ENCODE data around the gene SLC1A1. TPM values are rescaled to one million over a fixed set of nuclear protein-coding genes. Genes with fewer than 3 reads are reported as not detected.

Gene SLC1A1
- total RNA-seq, 2 experiments from 2014 or later = 0.13 TPM; not detected in 1

DNA sequence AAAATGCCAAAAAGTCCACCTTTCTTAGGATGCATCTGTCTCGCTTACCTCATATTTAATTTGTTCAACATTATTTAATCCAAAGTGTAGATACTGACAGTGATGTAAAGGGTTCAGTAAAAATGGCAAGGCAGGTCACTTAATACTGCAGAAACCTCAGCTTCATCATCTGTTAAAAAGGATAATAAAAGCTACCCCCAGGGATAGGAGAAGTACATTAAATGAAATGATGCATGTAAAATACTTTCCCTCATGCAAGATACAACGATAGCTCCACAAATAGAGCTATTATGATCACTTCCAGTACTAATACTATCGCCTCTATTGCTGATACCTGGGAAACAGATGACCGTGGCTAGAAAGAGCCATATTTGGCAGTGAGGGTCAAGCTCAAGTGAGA, 82.9 kb downstream of the SLC1A1 start:
- Mint-ChIP-seq H3K36me3 (ENCODE audit: low read depth) (no peaks in the 10 kb centered on the region), H3K27me3 (ENCODE audit: low read depth) (peaks cover under 1% of the 10 kb centered on the region), H3K9me3 (ENCODE audit: insufficient read depth) (no peaks in the 10 kb centered on the region), H3K4me3 (no peak overlapping the region), H3K4me1 (ENCODE audit: low read depth) (peaks cover 15% of the 10 kb centered on the region), H3K27ac (no peak overlapping the region)
- ATAC-seq = no peak
- ChIA-PET CTCF (interaction anchor here (1.0 to 1.4 kb wide), 4 partner anchors 25 to 66 kb away, joined by 3 to 5 read pairs (median 3); no protein-coding TSS in a partner anchor), POLR2A (no interaction called here)
- no peak for DNase-seq

DNA sequence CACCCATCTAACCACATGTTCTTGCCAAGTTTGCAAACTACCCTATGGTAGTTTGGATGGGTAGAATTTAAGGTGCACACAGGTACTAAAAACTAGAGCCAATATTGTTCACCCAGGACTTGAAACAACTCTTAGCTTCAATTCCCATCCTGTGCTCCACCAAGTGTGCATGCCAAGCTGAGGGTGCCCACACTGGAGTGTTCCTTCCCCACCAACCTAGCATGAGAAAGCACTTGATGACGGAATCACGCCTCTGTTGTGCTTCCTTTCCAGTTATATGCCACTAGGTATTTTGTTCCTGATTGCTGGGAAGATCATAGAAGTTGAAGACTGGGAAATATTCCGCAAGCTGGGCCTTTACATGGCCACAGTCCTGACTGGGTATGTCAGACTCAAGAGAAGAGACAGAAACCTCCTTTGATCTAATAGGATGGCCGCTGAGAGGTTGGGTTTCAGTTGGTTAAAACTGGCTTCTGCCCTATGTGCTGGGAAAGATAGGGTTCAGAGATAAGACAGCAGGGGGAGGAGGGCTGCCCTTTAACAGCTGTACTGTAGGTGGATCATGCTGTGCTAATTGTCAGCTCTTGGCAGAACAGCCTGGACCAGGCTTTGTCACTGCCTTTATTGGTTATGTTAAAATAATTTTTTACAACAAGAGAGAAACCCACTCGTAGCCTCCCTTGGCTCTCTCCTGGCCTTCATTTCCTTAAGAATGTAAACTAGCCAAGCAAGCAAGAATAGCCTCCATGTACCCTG, 83.5 kb downstream of the SLC1A1 start:
- peaks cover 2% of the 10 kb centered on the region for H3K27me3 Mint-ChIP-seq (ENCODE audit: low read depth)
- ChIA-PET CTCF (interaction anchor here (0.8 to 1.4 kb wide), 2 partner anchors 27 to 31 kb away, joined by 3 to 4 read pairs; no protein-coding TSS in a partner anchor), POLR2A (no interaction called here)
- H3K36me3 Mint-ChIP-seq (ENCODE audit: low read depth) = no peaks in the 10 kb centered on the region
- H3K4me3 Mint-ChIP-seq = no peak overlapping the region
- ATAC-seq (no peak), DNase-seq (no peak)
- no peak overlapping the region for H3K27ac Mint-ChIP-seq
- H3K4me1 Mint-ChIP-seq (ENCODE audit: low read depth) = peaks cover 15% of the 10 kb centered on the region
- H3K9me3 Mint-ChIP-seq (ENCODE audit: insufficient read depth) = no peaks in the 10 kb centered on the region

DNA sequence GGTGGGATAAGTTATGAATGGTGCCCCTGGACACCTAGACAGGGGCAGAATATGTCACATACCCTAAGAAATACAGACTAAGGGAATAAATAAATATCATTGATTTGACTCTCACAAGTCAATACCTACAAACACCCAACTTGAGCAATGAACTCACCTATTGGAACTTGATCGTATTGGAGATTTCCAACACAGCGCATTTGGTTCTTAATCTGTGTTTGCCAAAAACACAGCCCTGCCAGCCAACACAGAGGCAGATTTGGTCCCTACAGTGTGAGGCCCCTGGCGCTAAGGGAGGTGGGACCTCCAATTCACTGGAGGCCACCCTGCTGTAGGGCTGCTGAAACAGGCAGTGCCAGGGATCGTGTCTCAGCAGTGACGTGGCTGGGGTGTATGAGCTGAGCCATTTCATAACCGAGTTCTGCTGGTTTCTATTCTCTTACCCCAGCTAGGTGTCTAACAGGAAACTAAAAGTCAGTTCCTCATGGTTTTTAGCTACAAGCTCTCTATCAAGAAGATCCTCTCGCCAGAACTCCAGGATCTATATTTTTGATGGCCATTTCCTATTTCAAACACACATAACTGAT, 84.5 kb downstream of the SLC1A1 start:
- Mint-ChIP-seq H3K4me1 (ENCODE audit: low read depth) (peaks cover 15% of the 10 kb centered on the region), H3K27me3 (ENCODE audit: low read depth) (peaks cover 2% of the 10 kb centered on the region), H3K9me3 (ENCODE audit: insufficient read depth) (no peaks in the 10 kb centered on the region), H3K27ac (no peak overlapping the region), H3K4me3 (no peak overlapping the region), H3K36me3 (ENCODE audit: low read depth) (no peaks in the 10 kb centered on the region)
- ChIA-PET POLR2A (no interaction called here), CTCF (interaction anchor here (0.8 to 1.0 kb wide), 2 partner anchors 26 to 497 kb away, joined by 4 read pairs; no protein-coding TSS in a partner anchor)
- ATAC-seq (no peak), DNase-seq (no peak)

DNA sequence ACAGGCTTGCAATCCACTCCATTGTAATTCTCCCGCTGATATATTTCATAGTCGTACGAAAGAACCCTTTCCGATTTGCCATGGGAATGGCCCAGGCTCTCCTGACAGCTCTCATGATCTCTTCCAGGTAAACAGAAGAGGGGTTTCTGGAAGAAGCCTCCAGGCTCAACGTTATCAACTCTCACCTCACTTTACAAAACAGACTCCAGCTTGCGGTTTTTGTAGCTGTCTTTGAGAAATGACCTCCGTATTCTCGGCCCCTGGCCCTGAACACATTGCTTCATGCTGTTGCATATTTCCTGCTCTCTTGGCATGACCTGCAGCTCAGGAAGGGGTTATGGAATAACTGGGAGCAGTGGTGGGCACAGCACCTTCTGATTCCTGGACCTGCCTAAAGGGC, 85.7 kb downstream of the SLC1A1 start:
- ChIA-PET CTCF (no interaction called here), POLR2A (no interaction called here)
- H3K9me3 Mint-ChIP-seq (ENCODE audit: insufficient read depth) = no peaks in the 10 kb centered on the region
- ATAC-seq (no peak), DNase-seq (no peak)
- peaks cover 2% of the 10 kb centered on the region for H3K27me3 Mint-ChIP-seq (ENCODE audit: low read depth)
- no peak overlapping the region for H3K4me3 Mint-ChIP-seq
- H3K27ac Mint-ChIP-seq = no peak overlapping the region
- peaks cover 15% of the 10 kb centered on the region for H3K4me1 Mint-ChIP-seq (ENCODE audit: low read depth)
- no peaks in the 10 kb centered on the region for H3K36me3 Mint-ChIP-seq (ENCODE audit: low read depth)

DNA sequence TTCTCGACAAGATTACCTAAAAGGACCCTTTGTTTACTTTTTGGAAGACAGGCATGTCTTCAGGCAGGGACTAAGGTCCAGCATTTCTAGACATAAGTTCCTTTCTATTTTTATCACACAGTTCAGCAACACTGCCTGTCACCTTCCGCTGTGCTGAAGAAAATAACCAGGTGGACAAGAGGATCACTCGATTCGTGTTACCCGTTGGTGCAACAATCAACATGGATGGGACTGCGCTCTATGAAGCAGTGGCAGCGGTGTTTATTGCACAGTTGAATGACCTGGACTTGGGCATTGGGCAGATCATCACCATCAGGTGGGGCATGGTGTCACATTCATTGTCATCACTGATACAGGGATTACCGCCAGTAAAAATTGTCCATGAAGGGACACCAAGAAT, 86.2 kb downstream of the SLC1A1 start:
- Mint-ChIP-seq H3K27ac (no peak overlapping the region), H3K4me1 (ENCODE audit: low read depth) (peaks cover 15% of the 10 kb centered on the region), H3K9me3 (ENCODE audit: insufficient read depth) (no peaks in the 10 kb centered on the region), H3K27me3 (ENCODE audit: low read depth) (peaks cover 2% of the 10 kb centered on the region), H3K36me3 (ENCODE audit: low read depth) (no peaks in the 10 kb centered on the region), H3K4me3 (no peak overlapping the region)
- ChIA-PET POLR2A (no interaction called here), CTCF (interaction anchor here (1.2 kb wide), 1 partner anchor 28 kb away, joined by 3 read pairs; no protein-coding TSS in a partner anchor)
- DNase-seq (no peak), ATAC-seq (no peak)

DNA sequence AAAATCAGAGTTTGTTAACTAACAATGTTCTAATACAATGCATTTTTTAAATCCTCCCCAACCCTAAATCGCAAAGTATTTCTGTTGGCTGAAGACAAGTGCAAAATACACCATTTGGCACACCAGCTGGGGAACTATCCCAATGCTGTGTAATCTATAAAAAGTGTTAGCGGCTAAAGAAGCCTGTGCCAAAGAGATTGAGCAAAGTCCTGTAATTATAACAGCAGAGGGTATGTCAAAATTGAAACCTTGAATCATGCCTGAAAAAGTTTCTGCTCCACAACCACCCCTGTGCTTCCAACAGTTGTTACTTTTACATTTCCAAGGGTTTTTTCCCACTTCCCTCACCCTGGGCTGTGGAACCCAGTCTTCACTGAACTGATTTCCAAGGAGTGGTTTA, 88.7 kb downstream of the SLC1A1 start:
- Mint-ChIP-seq H3K27ac (no peak overlapping the region), H3K9me3 (ENCODE audit: insufficient read depth) (no peaks in the 10 kb centered on the region), H3K27me3 (ENCODE audit: low read depth) (peaks cover 2% of the 10 kb centered on the region), H3K36me3 (ENCODE audit: low read depth) (no peaks in the 10 kb centered on the region), H3K4me3 (no peak overlapping the region), H3K4me1 (ENCODE audit: low read depth) (peaks cover 2% of the 10 kb centered on the region)
- ChIA-PET CTCF (no interaction called here), POLR2A (no interaction called here)
- no peak for DNase-seq
- no peak for ATAC-seq

DNA sequence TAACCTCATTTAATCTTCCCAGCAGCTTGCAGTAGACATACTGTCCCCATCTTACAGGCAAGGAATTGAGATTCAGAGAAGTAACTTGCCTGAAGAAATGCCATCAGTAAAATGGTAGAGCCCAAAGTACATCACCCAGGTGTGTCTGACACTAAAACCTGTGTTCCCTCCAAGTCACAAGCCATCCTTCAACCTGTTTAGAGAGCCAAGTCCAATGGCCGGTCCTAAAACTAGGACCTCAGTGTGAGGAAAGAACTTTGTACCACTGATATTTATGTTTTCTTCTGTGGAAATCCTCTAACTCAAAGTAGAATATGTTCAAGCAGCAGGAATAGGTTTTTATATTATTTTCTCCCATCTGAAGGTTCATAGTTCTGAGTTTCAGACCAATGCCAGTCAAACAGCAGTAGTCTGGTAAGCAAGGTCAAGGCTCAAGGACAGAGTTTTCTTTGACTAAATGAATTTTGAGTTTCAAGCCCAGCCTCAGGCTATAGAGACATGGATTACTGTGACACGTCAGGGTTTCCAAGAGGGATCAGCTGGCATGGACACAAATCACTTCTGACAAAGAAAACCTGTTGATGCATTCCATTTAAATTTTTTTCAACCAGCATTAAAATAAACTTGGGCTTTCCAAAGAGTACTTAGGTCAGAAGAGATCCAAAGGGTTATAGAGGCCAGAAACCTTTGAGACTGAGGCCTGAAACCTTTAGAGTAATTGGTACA, 90.9 kb downstream of the SLC1A1 start:
- ChIA-PET CTCF (no interaction called here), POLR2A (no interaction called here)
- no peak for DNase-seq
- Mint-ChIP-seq H3K27ac (no peak overlapping the region), H3K4me3 (no peak overlapping the region), H3K9me3 (ENCODE audit: insufficient read depth) (no peaks in the 10 kb centered on the region), H3K27me3 (ENCODE audit: low read depth) (peaks cover 2% of the 10 kb centered on the region), H3K4me1 (ENCODE audit: low read depth) (no peaks in the 10 kb centered on the region), H3K36me3 (ENCODE audit: low read depth) (no peaks in the 10 kb centered on the region)
- ATAC-seq = no peak

DNA sequence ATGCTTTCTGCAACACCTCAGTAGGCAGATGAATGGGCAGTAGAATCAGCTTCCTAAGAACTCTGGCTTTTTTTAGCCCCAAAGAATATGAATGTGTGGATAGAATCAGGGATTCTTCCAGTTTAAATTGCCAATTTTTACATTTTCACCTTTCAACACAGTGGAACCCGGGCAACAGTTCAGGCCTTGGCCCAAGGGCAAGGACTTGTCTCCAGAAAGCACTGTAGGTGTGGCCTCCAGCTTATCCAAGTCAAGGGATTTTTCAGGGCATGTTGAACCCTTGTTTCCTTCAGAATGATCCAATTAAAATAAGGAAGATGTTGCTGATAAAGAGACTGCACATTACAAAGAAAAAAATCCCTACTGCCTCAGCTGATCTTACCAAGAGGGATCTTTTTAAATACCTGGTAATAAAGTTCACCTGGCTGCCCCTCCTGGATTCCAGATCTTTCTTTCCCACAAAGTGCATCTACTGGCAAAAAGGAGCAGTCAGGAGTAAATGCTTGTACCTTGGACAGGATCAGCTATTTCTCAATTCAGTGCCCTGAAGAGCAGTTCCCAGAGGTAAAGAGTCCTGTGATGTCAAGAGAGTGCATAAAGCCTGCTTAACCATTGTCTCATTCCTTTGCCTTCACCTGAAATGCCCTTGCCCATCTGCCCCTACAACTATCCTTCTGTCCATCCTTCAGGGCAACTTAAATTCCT, 91.7 kb downstream of the SLC1A1 start:
- Mint-ChIP-seq H3K4me1 (ENCODE audit: low read depth) (no peaks in the 10 kb centered on the region), H3K27me3 (ENCODE audit: low read depth) (peaks cover 2% of the 10 kb centered on the region), H3K4me3 (no peak overlapping the region), H3K36me3 (ENCODE audit: low read depth) (no peaks in the 10 kb centered on the region), H3K27ac (no peak overlapping the region), H3K9me3 (ENCODE audit: insufficient read depth) (no peaks in the 10 kb centered on the region)
- CTCF ChIA-PET = no interaction called here
- DNase-seq (no peak), ATAC-seq (no peak)
- POLR2A ChIA-PET = no interaction called here

DNA sequence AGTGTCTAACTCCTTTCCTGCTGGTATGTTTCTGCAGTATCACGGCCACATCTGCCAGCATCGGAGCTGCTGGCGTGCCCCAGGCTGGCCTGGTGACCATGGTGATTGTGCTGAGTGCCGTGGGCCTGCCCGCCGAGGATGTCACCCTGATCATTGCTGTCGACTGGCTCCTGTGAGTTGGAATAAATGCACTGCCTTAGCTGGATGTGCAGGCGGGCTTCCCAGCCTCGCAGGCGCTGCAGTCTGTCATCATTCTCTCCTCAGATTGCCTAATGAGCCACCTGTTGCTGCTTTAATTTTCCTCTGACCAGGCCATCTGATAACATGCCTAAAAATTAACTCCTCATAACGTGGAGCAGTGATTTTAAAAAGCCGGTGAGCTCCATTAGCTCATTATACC, 92.7 kb downstream of the SLC1A1 start:
- CTCF ChIA-PET = no interaction called here
- H3K27ac Mint-ChIP-seq = no peak overlapping the region
- ATAC-seq (no peak), DNase-seq (no peak)
- H3K4me1 Mint-ChIP-seq (ENCODE audit: low read depth) = no peaks in the 10 kb centered on the region
- H3K36me3 Mint-ChIP-seq (ENCODE audit: low read depth) = no peaks in the 10 kb centered on the region
- no peaks in the 10 kb centered on the region for H3K9me3 Mint-ChIP-seq (ENCODE audit: insufficient read depth)
- POLR2A ChIA-PET = no interaction called here
- no peak overlapping the region for H3K4me3 Mint-ChIP-seq
- H3K27me3 Mint-ChIP-seq (ENCODE audit: low read depth) = peaks cover 2% of the 10 kb centered on the region

DNA sequence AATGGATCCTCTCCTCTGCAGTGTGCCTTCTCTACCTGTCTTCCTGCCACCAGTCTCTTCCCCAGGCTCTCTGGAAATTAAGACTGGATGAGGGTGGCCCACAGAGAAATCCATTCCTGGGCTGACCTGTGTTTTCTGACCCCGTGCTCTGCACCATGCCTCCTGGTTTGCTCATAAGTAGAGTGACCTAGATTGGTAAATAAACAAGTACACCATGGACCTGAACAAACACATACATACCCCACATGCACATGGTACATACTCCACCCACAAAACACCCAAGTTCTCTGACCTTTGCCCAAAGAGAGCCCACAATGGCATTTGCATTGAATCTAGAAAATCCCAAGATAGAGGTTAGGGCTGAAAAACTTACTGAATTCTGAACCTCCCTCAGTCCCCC, 94.4 kb downstream of the SLC1A1 start:
- no peaks in the 10 kb centered on the region for H3K36me3 Mint-ChIP-seq (ENCODE audit: low read depth)
- no peak overlapping the region for H3K27ac Mint-ChIP-seq
- CTCF ChIA-PET = no interaction called here
- ATAC-seq (no peak), DNase-seq (no peak)
- H3K4me1 Mint-ChIP-seq (ENCODE audit: low read depth) = no peaks in the 10 kb centered on the region
- no peak overlapping the region for H3K4me3 Mint-ChIP-seq
- POLR2A ChIA-PET = no interaction called here
- no peaks in the 10 kb centered on the region for H3K9me3 Mint-ChIP-seq (ENCODE audit: insufficient read depth)
- no peaks in the 10 kb centered on the region for H3K27me3 Mint-ChIP-seq (ENCODE audit: low read depth)

DNA sequence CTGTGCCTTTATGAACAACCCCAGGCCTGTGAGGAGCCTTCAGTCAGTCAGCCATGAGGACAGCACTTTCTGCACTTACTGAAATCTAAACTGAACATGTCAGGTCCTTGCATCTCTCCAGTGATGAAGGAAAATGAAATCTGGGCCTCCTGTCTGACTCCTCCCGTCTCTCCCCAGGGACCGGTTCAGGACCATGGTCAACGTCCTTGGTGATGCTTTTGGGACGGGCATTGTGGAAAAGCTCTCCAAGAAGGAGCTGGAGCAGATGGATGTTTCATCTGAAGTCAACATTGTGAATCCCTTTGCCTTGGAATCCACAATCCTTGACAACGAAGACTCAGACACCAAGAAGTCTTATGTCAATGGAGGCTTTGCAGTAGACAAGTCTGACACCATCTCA, 94.9 kb downstream of the SLC1A1 start:
- no peak overlapping the region for H3K4me3 Mint-ChIP-seq

DNA sequence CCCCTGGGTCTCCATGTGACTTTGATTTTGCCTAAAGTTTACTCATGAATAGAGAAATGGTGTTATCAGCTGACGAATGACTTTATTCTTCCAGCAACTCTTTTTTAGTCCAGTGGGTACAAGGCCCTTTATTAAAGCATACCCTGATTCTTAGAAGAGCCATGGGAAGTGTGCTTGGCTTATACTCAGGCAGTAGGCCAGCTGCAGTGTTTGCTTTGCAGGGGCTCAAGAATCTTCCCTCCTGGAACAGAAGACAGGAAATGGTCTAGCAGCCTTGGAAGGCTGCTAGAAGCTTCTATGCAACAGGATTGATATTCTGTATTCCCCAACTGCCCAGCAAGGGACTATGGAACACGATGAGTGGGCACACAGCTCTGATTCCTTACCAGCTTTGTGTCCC, 98.5 kb downstream of the SLC1A1 start:
- Mint-ChIP-seq H3K4me1 (ENCODE audit: low read depth) (no peaks in the 10 kb centered on the region), H3K36me3 (ENCODE audit: low read depth) (no peaks in the 10 kb centered on the region), H3K4me3 (no peak overlapping the region), H3K27me3 (ENCODE audit: low read depth) (peaks cover 1% of the 10 kb centered on the region), H3K9me3 (ENCODE audit: insufficient read depth) (no peaks in the 10 kb centered on the region), H3K27ac (no peak overlapping the region)
- CTCF ChIA-PET = interaction anchor here (0.7 to 1.3 kb wide), 2 partner anchors 15 to 50 kb away, joined by 3 read pairs; no protein-coding TSS in a partner anchor
- DNase-seq (no peak), ATAC-seq (no peak)
- POLR2A ChIA-PET = interaction anchor here (0.6 kb wide), 1 partner anchor 46 kb away, joined by 3 read pairs; no protein-coding TSS in a partner anchor

More for the DNA sequence above, 94.9 kb downstream of the SLC1A1 start:
- Mint-ChIP-seq H3K36me3 (ENCODE audit: low read depth) (no peaks in the 10 kb centered on the region), H3K4me1 (ENCODE audit: low read depth) (no peaks in the 10 kb centered on the region), H3K9me3 (ENCODE audit: insufficient read depth) (no peaks in the 10 kb centered on the region), H3K27ac (no peak overlapping the region), H3K27me3 (ENCODE audit: low read depth) (no peaks in the 10 kb centered on the region)
- ChIA-PET POLR2A (no interaction called here), CTCF (no interaction called here)
- DNase-seq = no peak
- no peak for ATAC-seq
